HG03025 (cell line): ENCODE data around the gene SDC4.

Experiments used
- ATAC-seq: cut with Tn5 transposase; IDR thresholded peaks from one replicate; pipeline ENCODE4 v1.9.1; 2021; ENCODE audit warnings: mild to moderate bottlenecking, moderate library complexity; ENCODE audit not compliant: unreplicated experiment, low FRiP score

Gene SDC4

DNA sequence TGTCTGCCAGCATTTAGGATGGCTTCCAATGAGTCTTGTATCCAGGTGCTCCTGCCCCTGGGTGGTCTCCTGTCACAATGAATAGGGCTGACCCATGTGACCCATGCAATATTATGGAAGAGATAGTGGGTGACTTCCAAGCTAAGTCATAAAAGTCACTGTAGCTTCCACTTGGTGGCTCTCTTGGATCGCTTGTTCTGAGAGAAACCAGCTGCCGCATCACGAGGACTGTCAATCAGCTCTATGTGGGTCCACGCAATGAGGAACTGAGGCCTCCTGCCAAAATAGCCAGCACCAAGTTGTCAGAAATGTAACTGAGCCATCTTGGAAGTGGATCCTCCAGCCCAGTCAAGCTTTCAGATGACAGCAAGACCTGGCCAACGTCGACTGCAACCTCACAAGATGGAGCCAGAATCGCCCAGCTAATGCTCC, 25.3 kb downstream of the SDC4 start:
- ATAC-seq: no peak

DNA sequence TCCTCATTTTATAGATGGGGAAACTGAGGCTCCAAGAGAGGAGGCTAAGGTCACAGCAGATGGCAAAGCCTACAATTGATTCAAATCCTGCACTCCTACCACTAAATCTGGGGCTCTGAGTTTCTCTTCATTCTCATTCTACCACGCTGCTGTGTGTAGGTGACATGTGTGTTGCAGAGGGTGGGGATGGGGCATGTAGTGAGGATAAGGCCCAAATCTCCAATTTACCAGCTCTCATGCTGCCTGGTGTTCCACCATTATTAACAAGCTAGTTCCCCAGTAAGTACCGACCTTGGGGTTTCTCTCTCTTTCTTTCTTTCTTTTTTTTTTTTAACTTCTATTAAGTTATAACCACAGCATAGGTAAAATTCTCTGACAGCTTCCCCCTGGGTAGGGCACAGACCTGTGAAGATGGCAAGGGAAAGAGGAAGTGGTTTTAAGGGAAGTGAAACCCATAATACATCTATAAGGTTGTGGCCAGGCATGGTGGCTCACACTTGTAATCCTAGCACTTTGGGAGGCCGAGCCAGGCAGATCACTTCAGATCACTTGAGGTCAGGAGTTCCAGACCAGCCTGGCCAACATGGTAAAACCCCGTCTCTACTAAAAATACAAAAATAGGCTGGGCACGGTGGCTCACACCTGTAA, 27.2 kb downstream of the SDC4 start:
- ATAC-seq: no peak

DNA sequence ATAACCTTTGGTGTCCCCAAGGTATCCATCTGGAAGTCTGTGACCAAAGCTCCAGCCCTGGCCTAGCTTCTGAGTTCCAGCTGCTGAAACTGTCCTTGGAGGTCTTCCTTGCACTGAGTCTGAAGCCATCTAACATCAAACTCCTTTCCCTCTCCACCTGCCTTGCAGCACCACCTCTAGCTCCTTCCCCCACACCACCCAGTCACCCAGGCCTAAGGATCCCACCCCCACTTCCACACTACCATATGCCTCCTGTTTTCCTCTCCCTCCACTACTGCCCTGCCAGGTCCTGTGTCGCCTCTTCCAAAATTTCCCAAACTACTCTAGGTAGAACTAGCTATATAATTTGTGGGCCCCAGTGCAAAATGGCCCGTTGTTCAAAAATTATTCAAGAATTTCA, 29.3 kb downstream of the SDC4 start:
- no peak for ATAC-seq

DNA sequence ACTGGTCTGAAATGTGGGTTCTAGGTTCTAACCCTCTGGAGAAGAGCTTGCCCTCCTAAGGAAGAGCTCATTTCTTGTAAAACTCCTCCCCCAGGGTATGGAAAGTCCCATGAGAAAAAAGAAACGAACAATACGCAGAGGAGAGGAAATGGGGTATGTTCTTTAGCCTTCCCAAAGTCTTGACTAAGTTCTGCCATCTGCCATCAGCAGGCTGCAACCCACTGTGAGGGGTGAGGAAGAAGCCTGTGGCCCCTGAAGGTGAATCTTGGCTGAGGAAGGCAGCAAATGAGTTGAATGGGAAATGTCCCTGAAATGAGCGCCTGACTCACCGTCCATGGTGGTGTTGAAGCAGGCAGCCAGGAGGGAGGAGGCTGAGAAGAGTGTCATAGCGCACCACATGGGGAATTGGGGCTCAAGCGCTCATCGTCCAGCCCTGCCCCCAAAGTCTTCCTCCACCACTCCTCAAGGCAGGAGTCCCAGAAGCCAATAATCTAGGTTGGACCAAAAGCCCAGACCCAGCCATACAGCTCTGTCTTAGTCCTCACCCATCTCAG, 29.8 kb downstream of the SDC4 start:
- no peak for ATAC-seq

DNA sequence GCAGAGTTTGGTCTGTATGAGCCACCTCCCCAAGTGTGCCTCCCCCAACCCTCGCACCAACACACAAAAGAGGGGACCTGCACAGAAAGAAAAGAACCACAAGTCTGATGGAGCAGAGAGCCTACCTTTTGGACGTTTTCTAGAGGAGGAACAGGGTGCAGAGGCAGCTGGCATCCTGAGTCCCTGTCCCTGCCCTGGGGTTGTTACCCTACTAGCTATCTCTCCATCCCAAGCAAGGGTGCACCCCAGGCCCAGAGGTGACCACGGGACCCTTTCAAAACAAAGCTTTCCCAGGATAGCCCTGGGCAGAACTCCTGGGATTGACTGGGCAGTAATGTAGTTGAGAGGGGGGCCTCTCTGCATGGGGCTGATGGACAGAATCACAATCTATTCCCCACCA, 30.4 kb downstream of the SDC4 start:
- no peak for ATAC-seq

DNA sequence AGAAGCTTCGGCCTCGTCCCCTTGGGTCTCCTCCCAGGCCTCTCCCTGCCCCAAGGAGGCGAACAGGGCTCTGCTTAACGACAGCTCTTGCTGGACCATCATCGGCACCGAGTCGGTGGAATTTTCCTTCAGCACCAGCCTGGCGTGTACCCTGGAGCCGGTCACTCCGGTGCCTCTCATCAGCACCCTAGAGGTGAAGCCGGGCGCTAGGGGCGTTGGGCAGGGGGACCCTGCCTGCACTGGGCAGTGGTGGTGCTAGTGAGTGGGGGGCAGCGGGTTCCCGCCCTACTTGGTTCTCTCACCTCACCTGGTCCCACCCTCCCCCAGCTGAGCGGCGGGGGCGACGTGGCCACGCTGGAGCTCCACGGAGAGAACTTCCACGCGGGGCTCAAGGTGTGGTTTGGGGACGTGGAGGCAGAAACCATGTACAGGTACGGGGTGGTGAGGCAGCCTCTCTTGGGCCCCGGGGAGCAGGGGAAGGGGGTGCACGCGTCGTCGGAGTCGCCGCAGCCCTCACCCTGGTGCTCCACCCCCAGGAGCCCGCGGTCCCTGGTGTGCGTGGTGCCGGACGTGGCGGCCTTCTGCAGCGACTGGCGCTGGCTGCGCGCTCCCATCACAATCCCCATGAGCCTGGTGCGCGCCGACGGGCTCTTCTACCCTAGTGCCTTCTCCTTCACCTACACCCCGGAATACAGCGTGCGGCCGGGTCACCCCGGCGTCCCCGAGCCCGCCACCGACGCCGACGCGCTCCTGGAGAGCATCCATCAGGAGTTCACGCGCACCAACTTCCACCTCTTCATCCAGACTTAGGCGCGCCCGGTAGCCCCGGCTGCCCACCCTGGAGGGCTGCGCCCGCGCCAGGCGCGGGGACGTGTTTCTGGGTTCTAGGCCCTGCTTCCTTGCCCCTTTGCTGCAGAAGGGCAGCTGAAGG, 31.8 kb downstream of the SDC4 start:
- no peak for ATAC-seq

DNA sequence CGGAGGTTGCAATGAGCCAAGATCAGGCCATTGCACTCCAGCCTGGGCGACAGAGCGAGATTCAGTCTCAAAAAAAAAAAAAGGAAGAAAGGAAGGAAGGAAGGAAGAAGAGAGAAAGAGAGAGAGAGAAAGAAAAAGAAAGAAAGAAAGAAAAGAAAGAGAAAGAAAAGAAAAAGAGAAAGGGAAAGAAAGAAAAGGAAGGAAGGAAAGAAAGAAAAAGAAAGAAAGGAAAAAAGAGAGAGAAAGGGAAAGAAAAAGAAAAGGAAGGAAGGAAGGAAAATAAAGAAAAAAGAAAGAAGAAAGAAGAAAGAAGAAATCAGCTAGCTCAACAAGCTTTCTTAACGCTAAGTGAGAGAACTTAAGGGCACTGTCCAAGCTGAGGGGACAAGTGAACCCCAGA, 32.6 kb downstream of the SDC4 start:
- no peak for ATAC-seq

DNA sequence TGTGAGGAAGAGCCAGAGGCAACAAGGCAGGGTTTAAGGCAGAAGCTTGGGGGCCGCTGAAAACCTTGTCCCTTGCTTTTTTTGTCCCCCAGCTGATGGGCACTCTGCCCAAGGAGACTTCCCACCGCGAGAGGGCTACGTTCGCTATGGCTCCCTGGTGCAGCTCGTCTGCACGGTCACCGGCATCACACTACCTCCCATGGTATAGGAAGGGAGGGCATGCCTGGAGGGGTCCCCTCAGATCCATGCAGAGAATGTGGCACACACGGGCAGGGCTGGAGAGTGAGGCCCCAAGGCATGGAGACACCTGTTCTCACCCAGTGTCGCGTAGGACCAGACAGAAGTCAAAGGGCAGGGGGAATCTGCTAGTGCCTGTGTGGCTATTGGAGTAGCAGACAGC, 34.3 kb downstream of the SDC4 start:
- no peak for ATAC-seq

DNA sequence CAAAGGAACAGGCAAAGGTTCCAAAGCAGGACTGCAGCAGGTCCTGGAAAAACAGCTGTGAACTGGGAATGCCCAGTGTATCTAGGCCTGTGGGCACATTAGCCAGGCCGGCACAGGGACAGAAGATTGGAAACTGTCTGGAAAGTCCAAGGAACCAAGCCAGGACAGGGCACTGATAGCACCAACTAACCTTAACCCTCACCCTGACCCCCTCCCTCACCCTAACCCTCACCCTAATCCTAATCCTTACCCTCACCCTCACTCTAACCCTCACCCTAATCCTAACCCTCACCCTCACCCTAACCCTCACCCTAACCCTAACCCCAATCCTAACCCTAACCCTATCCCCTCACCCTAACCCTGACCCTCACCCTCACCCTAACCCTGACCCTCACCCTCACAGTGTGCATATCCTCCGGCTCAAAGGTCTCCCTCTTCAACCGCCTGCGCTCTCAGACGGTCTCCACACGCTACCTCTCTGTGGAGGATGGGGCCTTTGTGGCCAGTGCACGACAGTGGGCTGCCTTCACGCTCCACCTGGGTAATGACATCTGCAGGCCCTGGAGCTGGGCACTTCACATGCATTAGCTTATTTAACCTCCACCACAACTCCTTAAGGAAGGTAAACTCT, 35.0 kb downstream of the SDC4 start:
- ATAC-seq: no peak

DNA sequence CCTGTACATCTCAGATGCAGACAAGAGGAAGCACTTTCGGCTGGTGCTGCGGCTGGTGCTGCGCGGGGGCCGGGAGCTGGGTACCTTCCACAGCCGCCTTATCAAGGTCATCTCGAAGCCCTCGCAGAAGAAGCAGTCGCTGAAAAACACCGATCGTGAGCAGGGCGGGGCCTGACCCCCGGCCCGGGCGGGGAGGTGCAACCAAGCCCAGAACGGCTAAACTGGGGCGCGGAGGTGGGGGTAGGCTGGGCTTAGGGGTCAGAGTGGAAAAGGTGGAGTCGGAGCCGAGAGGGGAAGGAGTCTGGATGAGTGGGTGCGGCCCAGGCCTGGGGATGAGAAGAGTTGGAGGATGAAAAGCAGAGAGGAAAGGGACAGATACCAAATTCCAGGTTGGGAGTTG, 36.0 kb downstream of the SDC4 start:
- ATAC-seq: no peak

DNA sequence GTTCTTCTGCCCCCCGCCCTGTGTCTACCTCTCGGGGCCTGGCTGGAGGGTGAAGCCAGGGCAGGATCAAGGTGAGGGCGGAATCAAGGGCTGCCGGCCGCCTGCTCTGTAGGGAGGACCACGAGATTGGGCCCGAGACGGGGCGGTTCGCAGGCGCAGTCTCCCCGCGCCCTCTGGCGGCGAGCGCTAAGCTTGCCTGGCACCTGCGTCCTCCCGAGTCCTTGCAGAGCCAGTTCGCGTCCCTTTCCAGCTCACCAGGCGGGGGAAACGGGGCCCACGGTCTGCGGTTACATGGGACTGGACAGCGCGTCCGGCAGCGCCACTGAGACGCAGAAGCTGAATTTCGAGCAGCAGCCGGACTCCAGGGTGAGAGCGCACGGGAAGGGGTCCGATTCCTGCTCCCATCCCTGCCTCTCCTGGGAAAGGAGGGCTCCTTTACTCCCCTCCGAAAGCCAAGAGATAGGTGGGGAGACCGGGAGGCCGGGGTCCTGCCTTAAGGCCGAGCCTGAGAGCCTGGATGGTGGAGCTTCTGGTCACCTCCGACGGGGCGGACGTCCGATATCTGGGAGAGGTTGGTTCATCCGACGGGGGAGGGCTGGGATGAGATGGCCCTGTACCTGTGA, 36.5 kb downstream of the SDC4 start:
- no peak for ATAC-seq

DNA sequence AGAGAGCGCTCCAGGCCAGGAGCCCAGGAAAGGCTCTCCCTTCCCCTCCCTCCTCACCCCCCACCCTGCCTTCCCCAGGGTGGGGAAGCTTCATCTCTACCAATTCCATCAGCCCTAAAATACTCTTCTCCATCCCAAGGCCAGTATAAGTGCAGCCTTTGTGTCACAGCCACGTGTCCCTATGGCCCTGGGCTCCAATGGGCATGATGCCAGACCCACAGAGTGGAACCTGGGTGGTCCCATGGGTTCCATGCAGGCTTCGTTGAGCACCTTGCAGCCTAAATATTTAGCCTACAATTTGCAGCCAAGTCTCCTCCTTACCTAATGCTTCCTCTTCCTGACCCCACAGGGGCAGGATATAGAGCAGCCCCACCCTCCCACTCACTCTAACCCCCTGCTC, 39.1 kb downstream of the SDC4 start:
- ATAC-seq: no peak

DNA sequence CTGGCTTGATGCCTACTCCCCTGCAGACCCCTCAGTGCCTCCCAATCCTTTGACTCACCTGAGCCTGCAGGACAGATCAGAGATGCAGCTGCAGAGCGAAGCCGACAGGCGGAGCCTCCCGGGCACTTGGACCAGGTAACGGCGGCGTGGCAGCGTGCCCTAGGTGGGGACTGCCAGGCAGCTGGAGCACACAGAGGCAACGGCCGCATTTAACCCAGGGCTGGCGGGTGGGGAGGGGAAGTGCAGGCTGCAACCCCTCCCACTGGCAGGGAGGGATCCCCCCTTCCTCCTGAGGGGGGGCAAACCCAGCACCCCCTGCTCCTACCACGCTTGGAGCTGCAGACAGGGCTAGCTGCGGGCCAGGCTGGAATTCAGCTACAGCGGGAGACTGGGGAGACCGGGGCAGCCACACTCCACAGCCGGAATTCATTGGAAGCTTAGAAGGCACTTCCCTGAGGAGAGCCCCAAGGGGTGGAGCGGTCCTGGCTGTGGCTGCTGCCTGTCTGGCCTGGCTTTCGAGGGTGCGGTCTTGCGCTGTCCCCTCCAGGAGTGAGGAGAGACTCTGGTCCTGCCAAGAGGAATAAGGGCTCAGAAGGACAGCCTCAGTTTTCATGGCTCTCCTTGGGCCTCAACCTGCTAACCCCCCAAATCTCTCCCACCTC, 40.0 kb downstream of the SDC4 start, which contains the start of gene MATN4:
TSS of gene MATN4 (minus strand) at position 183 of the 662 bp plus-strand sequence. CDS start 2,717 bp downstream, outside the sequence.
- no peak for ATAC-seq

DNA sequence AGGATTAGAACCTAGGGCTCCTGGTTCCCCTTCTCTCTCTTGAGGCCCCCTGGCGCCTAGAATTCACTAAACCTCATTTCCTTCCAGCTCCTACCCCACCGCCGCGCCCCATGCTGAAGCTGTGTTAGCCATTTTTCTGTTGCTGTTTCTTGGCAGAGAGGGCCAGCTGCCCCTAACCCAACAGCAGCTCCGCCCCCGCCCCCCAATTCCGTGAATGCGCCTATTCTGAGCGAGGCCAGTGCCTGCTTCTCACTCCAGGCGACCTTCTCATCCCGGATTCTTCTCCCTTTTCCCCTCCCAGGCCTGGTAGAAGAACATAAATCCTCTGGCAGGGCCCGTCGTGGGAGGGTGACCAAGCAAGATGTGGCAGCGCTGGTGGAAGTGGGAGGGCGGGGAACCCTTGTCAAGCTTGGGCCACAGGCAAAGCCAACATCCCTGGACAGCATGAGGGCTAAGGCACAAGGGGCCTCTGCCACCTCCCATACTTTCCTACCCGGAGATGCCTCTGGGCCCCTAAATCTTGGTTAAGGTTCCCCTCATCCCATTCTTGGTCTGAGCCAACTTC, 41.1 kb downstream of the SDC4 start:
- ATAC-seq: no peak

DNA sequence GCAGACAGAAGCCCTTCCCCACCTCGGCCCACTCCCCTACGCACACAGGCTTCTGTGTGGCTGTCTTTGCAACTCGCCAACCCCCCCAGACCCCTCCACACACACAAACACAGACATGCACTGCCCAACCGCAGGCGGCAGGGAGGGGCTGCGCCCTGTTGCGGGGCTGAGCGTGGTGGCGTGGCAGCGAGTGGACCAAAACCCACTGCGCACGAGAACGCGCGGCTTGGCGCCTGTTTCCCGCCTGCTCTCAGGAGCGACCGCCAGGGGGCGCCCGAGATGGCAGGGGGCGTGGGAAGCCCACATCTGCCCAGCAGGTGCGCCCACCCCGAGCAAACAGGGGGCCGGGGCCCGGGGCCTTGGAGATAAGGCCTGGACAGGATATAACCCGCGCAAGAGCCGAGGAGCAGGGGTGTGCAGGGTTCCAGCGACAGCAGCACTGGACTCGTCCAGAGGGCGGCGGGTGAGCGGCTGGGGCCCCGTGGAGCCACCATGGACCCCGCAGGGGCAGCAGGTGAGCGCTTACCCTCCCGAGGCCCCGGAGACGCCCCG, 41.7 kb downstream of the SDC4 start, which contains the start of gene RBPJL:
TSS of gene RBPJL (plus strand) at position 410 of the 552 bp plus-strand sequence. CDS start at position 493, 83 bp downstream.
- no peak for ATAC-seq

DNA sequence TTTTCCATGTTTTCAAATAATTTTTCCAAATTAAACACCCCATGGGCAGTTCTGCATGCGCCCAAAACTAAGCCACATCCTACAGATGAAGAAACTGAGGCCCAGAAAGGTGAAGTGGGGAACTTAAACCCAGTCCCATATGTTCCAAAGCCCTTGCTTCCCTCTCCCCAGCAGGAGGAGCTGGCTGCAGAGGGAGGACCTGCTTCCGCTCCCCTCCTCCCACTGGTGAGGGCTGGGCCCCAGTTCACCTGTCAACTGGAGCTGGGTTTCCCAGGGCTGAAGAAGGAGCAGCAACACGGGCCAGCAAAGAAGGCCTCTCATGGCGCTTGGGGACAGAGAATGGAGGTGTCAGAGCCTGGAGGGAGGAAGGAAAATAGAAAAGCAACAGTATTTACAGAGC, 43.0 kb downstream of the SDC4 start:
- ATAC-seq: no peak

DNA sequence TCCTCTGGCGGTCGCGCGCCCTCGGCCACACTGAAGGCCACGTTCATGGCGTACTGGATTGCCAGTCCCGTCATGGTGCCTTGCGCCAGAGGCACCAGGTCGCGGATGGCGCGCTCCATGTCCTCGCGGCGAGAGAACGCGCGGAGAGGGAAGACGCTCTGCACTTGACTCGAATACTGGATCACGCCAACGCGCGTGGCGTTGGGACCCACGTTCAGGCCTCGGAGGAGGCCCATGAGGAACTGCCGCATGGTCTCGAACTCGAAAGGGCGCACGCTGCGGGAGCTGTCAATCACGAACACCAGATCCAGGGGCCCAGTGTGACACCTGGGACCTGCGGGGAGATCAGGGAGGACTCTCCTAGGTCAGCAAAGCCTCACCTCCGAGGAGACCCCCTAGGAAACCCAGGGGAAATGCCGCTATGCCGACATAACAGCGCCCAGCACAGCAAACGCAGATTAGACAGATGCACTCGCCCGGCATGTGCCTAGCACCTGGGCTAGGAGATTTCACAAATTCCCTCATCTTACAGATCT, 43.7 kb downstream of the SDC4 start:
- ATAC-seq: no peak

DNA sequence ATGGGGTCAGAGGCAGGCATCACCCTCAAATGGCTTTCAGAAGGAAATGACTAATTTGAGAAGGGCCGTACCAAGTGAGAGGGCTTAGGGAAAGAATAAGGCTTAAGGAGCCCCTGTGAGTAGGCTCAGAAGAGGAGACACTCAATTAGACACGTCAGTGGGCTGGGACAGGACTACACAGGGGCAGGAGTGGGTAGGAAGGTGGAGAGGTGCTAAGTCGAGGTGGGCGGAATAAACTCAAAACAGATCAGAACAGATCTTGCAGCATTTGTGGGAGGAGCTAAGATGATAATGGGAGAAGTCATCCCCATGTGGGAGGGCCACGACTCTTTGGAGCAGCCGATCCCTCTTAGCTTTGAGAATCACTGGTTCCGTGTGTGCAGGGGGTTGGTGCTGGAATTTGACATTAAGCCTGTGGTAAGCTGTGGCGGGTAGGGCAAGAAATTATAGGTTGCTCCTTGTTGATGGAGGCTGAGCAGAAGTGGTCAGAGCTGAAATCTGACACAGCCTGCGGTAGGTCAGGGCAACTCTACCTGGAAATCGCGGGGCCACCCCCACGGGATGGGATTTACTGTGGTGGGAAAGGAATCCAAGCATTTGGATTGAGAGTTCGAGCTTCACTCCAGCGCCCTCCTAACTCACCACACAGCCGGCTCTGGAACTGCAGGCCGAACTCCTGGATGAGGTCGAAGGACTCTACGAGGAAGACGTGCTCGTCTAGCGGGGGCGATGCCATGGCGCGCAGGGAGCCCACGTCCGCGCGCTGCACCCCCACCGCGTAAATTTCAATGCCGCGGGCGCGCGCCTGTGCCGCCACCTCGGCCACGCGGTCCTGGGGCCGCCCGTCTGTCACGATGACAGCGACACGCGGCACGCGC, 44.4 kb downstream of the SDC4 start:
- no peak for ATAC-seq
